Fibroblast of villous mesenchyme (primary cell): ENCODE measurements around the gene GRB14. TPM values are rescaled to one million over a fixed set of nuclear protein-coding genes. Genes with fewer than 3 reads are reported as not detected.

Experiments used
- DNase-seq: peaks from one replicate; pipeline ENCODE4 v3.0.0-alpha.2; 2010; ENCODE audit warnings: low read depth
- H3K4me3 ChIP-seq: 2 replicates; pipeline ENCODE4 v1.5.1; 2011; ENCODE audit warnings: low read depth, mild to moderate bottlenecking, low read length
- CTCF ChIP-seq: IDR thresholded peaks from 2 replicates; pipeline ENCODE4 v1.5.1; 2012; ENCODE audit warnings: low read depth, mild to moderate bottlenecking, low read length; ENCODE audit not compliant: insufficient read depth
- total RNA-seq: library from RNA; depleted of rRNA; stranded (reverse); fragments of >200 nt; gene quantifications from 2 replicates; pipeline ENCODE4 v1.2.3, GENCODE V29; 2012

The GRB14 gene
- total RNA-seq, 1 donor, result not detected

- DNase-seq, result no peak
- TF ChIP-seq CTCF, result no peak
- H3K4me3 ChIP-seq, result no peak overlapping the region
Measured at GRCh38 chr2:164574931-164575330, 46.4 kb downstream of the GRB14 start.

DNA sequence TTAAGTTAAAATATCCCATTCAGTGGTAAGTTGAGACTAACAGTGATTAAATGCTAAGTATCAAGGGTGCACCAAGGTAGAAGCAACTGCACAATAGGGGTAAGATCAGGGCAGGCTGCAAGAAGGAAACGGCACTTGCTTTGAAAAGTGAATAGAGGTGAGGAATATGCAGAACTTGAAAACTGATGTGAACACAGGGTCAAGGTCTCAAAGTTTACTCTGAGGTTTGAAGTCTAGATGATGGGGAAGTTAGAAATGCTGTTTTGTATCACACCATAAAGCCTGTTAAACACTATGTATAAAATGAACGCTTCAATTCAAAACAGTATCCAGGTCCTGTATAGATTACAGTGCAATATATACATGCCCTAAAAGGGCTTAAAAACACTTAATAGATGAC, 50.8 kb downstream of the GRB14 start:
- no peak for TF ChIP-seq CTCF
- no peak overlapping the region for H3K4me3 ChIP-seq
- no peak for DNase-seq

DNA sequence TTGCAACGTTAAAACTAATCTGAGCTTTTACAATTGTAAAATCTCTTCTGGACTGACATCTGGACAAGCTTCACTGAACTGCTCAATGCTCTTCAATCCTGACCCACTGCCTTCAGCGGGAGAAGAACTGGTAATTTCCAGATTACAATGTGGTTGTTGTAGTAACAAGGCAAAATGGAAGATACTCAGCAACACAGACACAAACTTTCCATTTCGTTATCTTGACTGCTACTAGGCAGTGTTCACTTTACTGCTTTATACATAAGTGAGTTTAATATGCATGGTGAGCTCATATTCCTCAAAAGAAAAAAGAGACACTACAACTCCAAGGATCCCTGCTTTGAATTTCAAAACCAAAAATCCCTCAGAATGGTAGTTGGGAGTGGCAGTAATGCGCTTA, 51.9 kb downstream of the GRB14 start:
- no peak overlapping the region for H3K4me3 ChIP-seq
- no peak for DNase-seq
- TF ChIP-seq CTCF, result no peak

GRCh38 chr2:164568317-164568716, 53.0 kb downstream of the GRB14 start:
- no peak overlapping the region for H3K4me3 ChIP-seq
- TF ChIP-seq CTCF, result no peak
- no peak for DNase-seq

- H3K4me3 ChIP-seq, result no peak overlapping the region
- TF ChIP-seq CTCF, result no peak
- no peak for DNase-seq
Measured at GRCh38 chr2:164567335-164567989, 53.8 kb downstream of the GRB14 start.

GRCh38 chr2:164565359-164565758, 55.9 kb downstream of the GRB14 start:
- no peak overlapping the region for H3K4me3 ChIP-seq
- no peak for DNase-seq
- TF ChIP-seq CTCF, result no peak

- no peak for DNase-seq
- no peak for TF ChIP-seq CTCF
- H3K4me3 ChIP-seq, result no peak overlapping the region
Measured at GRCh38 chr2:164562666-164563065, 58.6 kb downstream of the GRB14 start.
